Kidney epithelial cell (primary cell): ENCODE results near the gene ETS2. TPM values are rescaled to one million over a fixed set of nuclear protein-coding genes. Genes with fewer than 3 reads are reported as not detected.
"Not testable (repeated sequence)": the region's sequence is repeated elsewhere in the genome, so short reads cannot be mapped to it uniquely, and the experiment has no call there.

ENCODE experiments used
- DNase-seq: peaks from one replicate; pipeline ENCODE4 v3.0.0-alpha.2; 2010; ENCODE audit warnings: low read depth
- H3K27me3 ChIP-seq: 2 replicates; pipeline ENCODE4 v1.6.0; 2011; ENCODE audit warnings: low read length; ENCODE audit not compliant: control insufficient read depth, insufficient read depth
- H3K36me3 ChIP-seq: 2 replicates; pipeline ENCODE4 v1.5.1; 2011; ENCODE audit warnings: low read length; ENCODE audit not compliant: control insufficient read depth, insufficient read depth
- H3K4me3 ChIP-seq: 2 replicates; pipeline ENCODE4 v1.5.1; 2011; ENCODE audit warnings: low read depth, mild to moderate bottlenecking, control low read depth, low read length
- CTCF ChIP-seq: IDR thresholded peaks from 2 replicates; pipeline ENCODE4 v1.5.1; 2011; ENCODE audit warnings: mild to moderate bottlenecking, moderate library complexity, low read length, control low read depth, inconsistent platforms; ENCODE audit not compliant: insufficient read depth, poor library complexity, severe bottlenecking
- total RNA-seq: library from RNA; depleted of rRNA; stranded (reverse); fragments of >200 nt; gene quantifications from 2 replicates; pipeline ENCODE4 v1.2.3, GENCODE V29; 2015

The ETS2 gene
- total RNA-seq, 1 donor from 2014 or later, result 41.2 TPM

- no peak overlapping the region for H3K4me3 ChIP-seq
- no peak for TF ChIP-seq CTCF
- H3K36me3 ChIP-seq, result no peaks in the 10 kb centered on the region
- DNase-seq, result no peak
- no peaks in the 10 kb centered on the region for H3K27me3 ChIP-seq
These were observed 36.4 kb downstream of the ETS2 start for GRCh38 chr21:38842079-38842478.

GRCh38 chr21:38843379-38843778 lies 37.6 kb downstream of the ETS2 start:
- no peak for TF ChIP-seq CTCF
- Histone ChIP-seq H3K4me3 (no peak overlapping the region), H3K36me3 (no peaks in the 10 kb centered on the region), H3K27me3 (no peaks in the 10 kb centered on the region)
- no peak for DNase-seq

GRCh38 chr21:38843806-38844503 lies 38.2 kb downstream of the ETS2 start:
- Histone ChIP-seq H3K36me3 (no peaks in the 10 kb centered on the region), H3K27me3 (no peaks in the 10 kb centered on the region), H3K4me3 (no peak overlapping the region)
- TF ChIP-seq CTCF, result no peak
- DNase-seq, result no peak

- DNase-seq, H3K4me3 ChIP-seq, H3K27me3 ChIP-seq, H3K36me3 ChIP-seq: not testable (repeated sequence)
These were observed 39.6 kb downstream of the ETS2 start for GRCh38 chr21:38845374-38845773.

GRCh38 chr21:38847556-38847955 lies 41.8 kb downstream of the ETS2 start:
- no peak for DNase-seq
- no peak overlapping the region for H3K4me3 ChIP-seq
- TF ChIP-seq CTCF, result no peak

GRCh38 chr21:38848187-38848609 lies 42.5 kb downstream of the ETS2 start:
- Histone ChIP-seq H3K27me3 (no peaks in the 10 kb centered on the region), H3K36me3 (no peaks in the 10 kb centered on the region), H3K4me3 (no peak overlapping the region)
- TF ChIP-seq CTCF, result no peak
- DNase-seq, result no peak

More at GRCh38 chr21:38847556-38847955, 41.8 kb downstream of the ETS2 start:
- H3K27me3 ChIP-seq, result no peaks in the 10 kb centered on the region
- H3K36me3 ChIP-seq, result no peaks in the 10 kb centered on the region
